22Rv1 (cell line): Measurements from ENCODE around the gene MUC2.

Experiments used
- ZFX ChIP-seq: fragments of 450-650 bp; IDR thresholded peaks from 2 replicates; pipeline ENCODE4 v1.6.1; 2017; ENCODE audit warnings: antibody characterized with exemption, borderline replicate concordance
- TF ChIP-seq, protein P1 (sequence below): fragments of 450-650 bp; IDR thresholded peaks from 2 replicates; pipeline ENCODE4 v1.5.1; 2017; ENCODE audit warnings: mild to moderate bottlenecking

DNA sequence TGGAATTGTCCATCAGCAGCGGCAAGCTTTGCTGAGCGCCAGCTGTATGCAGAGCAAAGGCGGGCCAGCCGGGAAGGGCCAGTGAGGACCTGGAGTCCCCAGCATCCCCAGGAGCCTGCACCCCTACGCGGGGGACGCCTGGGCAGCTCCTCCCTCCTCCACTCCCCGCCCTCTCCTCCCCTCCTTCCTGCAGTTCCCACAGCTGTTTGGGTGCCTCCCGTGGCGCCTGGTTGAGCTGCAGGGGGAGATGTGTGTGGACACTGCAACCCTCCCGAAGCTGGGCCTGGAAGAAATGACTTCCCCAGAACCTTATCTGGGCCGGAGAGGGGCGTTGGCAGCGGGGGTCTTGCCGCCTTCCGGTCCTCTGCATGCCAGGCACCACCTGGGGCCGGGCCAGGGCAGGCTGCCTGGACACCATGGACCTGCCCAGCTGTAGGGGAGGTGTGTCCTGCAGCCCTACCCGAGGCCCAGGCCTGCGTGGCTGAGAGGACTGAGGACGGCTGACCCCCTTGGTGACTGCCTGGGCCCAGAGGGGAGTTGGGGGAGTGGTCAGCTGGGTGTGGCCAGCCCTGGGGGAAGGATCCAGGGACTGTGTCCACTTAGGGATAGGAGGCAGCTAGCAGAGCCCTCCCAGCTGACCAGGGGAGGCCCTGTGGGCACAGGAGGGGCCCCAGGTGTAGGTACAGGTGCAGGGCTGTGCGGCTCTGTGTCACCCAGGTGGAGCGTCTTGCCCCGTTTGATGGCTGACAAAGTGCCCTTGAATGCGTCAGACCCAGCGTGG, 21.4 kb upstream of the MUC2 start:
- TF ChIP-seq, protein P1, sequence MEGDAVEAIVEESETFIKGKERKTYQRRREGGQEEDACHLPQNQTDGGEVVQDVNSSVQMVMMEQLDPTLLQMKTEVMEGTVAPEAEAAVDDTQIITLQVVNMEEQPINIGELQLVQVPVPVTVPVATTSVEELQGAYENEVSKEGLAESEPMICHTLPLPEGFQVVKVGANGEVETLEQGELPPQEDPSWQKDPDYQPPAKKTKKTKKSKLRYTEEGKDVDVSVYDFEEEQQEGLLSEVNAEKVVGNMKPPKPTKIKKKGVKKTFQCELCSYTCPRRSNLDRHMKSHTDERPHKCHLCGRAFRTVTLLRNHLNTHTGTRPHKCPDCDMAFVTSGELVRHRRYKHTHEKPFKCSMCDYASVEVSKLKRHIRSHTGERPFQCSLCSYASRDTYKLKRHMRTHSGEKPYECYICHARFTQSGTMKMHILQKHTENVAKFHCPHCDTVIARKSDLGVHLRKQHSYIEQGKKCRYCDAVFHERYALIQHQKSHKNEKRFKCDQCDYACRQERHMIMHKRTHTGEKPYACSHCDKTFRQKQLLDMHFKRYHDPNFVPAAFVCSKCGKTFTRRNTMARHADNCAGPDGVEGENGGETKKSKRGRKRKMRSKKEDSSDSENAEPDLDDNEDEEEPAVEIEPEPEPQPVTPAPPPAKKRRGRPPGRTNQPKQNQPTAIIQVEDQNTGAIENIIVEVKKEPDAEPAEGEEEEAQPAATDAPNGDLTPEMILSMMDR: no peak
- no peak for TF ChIP-seq ZFX
